Naive B cell (primary cell): Measurements from ENCODE around the gene IL21. TPM values are rescaled to one million over a fixed set of nuclear protein-coding genes. Genes with fewer than 3 reads are reported as not detected.
"Not testable (repeated sequence)": the region's sequence is repeated elsewhere in the genome, so short reads cannot be mapped to it uniquely, and the experiment has no call there.

Experiments
- ATAC-seq, 2 donors: fragments of 150-1000 bp; cut with Tn5 transposase; 2 replicates each; pipeline ENCODE4 v1.10.0; 2021; ENCODE audit warnings: low read depth in 2 of 2, mild to moderate bottlenecking in 2 of 2, moderate library complexity in 2 of 2
- DNase-seq: peaks from one replicate; pipeline ENCODE4 v3.0.0; 2022
- H3K27ac Mint-ChIP-seq, 6 donors: one replicate each; pipeline ENCODE4 v1.8.0; 2020 to 2022; ENCODE audit warnings: mild to moderate bottlenecking in 6 of 6, mixed read lengths in 6 of 6, moderate library complexity in 5 of 6, inconsistent platforms in 2 of 6
- H3K27me3 Mint-ChIP-seq, 3 donors: one replicate each; pipeline ENCODE4 v1.8.0; 2021 to 2022; ENCODE audit warnings: mixed read lengths in 3 of 3, mild to moderate bottlenecking in 1 of 3
- H3K36me3 Mint-ChIP-seq, 2 donors: one replicate each; pipeline ENCODE4 v1.8.0; 2020 to 2022; ENCODE audit warnings: mixed read lengths in 2 of 2, inconsistent platforms in 1 of 2, mild to moderate bottlenecking in 1 of 2
- H3K4me1 Mint-ChIP-seq, 3 donors: one replicate each; pipeline ENCODE4 v1.8.0; 2020 to 2022; ENCODE audit warnings: mixed read lengths in 3 of 3, inconsistent platforms in 1 of 3, mild to moderate bottlenecking in 1 of 3, moderate library complexity in 1 of 3
- H3K4me3 Mint-ChIP-seq, 8 donors: one replicate each; pipeline ENCODE4 v1.8.0; 2020 to 2022; ENCODE audit warnings: mild to moderate bottlenecking in 8 of 8, mixed read lengths in 8 of 8, moderate library complexity in 8 of 8, inconsistent platforms in 2 of 8
- H3K9me3 Mint-ChIP-seq, 7 donors: one replicate each; pipeline ENCODE4 v1.8.0; 2020 to 2022; ENCODE audit warnings: mixed read lengths in 7 of 7, mild to moderate bottlenecking in 5 of 7, inconsistent platforms in 2 of 7, moderate library complexity in 1 of 7
- polyA plus RNA-seq, 6 donors: library from polyadenylated mRNA; unstranded; fragments of 300-500 nt; fragmentation: Illumina TruSeq; gene quantifications; one replicate each; pipeline ENCODE4 v1.2.3, GENCODE V29; 2021; ENCODE audit warnings: low read depth in 6 of 6

IL21 gene
- polyA plus RNA-seq, 6 donors from 2014 or later = not detected

- H3K27me3 Mint-ChIP-seq = peaks cover 0 to 23% (median 12%) of the 10 kb centered on the region in 3 donors
- H3K4me1 Mint-ChIP-seq = no peaks in the 10 kb centered on the region
- no peak overlapping the region for H3K4me3 Mint-ChIP-seq
- H3K36me3 Mint-ChIP-seq = peaks cover 0 to 8% of the 10 kb centered on the region in 2 donors
- DNase-seq (no peak), ATAC-seq (no peak)
- peaks cover 0 to 17% (median 12%) of the 10 kb centered on the region in 7 donors for H3K9me3 Mint-ChIP-seq
- no peak overlapping the region for H3K27ac Mint-ChIP-seq
Measured at GRCh38 chr4:122657553-122657952, 36.7 kb upstream of the IL21 start.

DNA sequence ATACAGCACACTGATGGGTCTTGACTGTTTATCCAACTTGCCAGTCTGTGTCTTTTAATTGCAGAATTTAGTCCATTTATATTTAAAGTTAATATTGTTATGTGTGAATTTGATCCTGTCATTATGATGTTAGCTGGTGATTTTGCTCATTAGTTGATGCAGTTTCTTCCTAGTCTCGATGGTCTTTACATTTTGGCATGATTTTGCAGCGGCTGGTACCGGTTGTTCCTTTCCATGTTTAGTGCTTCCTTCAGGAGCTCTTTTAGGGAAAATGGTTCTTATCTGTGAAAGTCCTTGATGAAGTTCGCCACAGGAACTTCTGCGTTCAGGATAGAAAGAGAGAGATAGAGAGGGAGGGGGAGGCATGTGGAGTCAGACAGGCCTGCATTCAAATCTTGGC, 35.7 kb upstream of the IL21 start:
- not testable (repeated sequence) for H3K4me3 Mint-ChIP-seq, H3K36me3 Mint-ChIP-seq, H3K4me1 Mint-ChIP-seq, H3K27ac Mint-ChIP-seq, ATAC-seq, DNase-seq
- Mint-ChIP-seq H3K9me3 (peaks cover 0 to 21% (median 12%) of the 10 kb centered on the region in 7 donors), H3K27me3 (peaks cover 0 to 23% (median 12%) of the 10 kb centered on the region in 3 donors)

- DNase-seq (no peak), ATAC-seq (no peak)
- Mint-ChIP-seq H3K27ac (no peak overlapping the region), H3K36me3 (peaks cover 0 to under 1% of the 10 kb centered on the region in 2 donors), H3K9me3 (peaks cover 0 to 12% (median 7%) of the 10 kb centered on the region in 7 donors), H3K27me3 (peaks cover under 1 to 5% (median 2%) of the 10 kb centered on the region in 3 donors), H3K4me1 (no peaks in the 10 kb centered on the region), H3K4me3 (no peak overlapping the region)
Measured at GRCh38 chr4:122652379-122652778, 31.5 kb upstream of the IL21 start.

GRCh38 chr4:122650148-122650547, 29.3 kb upstream of the IL21 start:
- DNase-seq (no peak), ATAC-seq (no peak)
- Mint-ChIP-seq H3K9me3 (peaks cover 0 to 4% (median 0%) of the 10 kb centered on the region in 7 donors), H3K36me3 (no peaks in the 10 kb centered on the region), H3K4me3 (no peak overlapping the region), H3K27me3 (peaks cover 0 to 11% (median 5%) of the 10 kb centered on the region in 3 donors), H3K4me1 (no peaks in the 10 kb centered on the region), H3K27ac (no peak overlapping the region)

GRCh38 chr4:122647656-122648055, 26.8 kb upstream of the IL21 start:
- no peaks in the 10 kb centered on the region for H3K4me1 Mint-ChIP-seq
- peaks cover 0 to 4% (median 0%) of the 10 kb centered on the region in 7 donors for H3K9me3 Mint-ChIP-seq
- H3K4me3 Mint-ChIP-seq = no peak overlapping the region
- no peak overlapping the region for H3K27ac Mint-ChIP-seq
- H3K36me3 Mint-ChIP-seq = no peaks in the 10 kb centered on the region
- no peak for DNase-seq
- H3K27me3 Mint-ChIP-seq = peaks cover 0 to 12% (median 5%) of the 10 kb centered on the region in 3 donors
- ATAC-seq = no peak

GRCh38 chr4:122643257-122643656, 22.4 kb upstream of the IL21 start:
- ATAC-seq = no peak
- H3K4me1 Mint-ChIP-seq = no peaks in the 10 kb centered on the region
- H3K27me3 Mint-ChIP-seq = peaks cover 0 to 12% (median 0%) of the 10 kb centered on the region in 3 donors
- DNase-seq = no peak
- no peaks in the 10 kb centered on the region for H3K9me3 Mint-ChIP-seq
- H3K27ac Mint-ChIP-seq = no peak overlapping the region
- no peak overlapping the region for H3K4me3 Mint-ChIP-seq
- no peaks in the 10 kb centered on the region for H3K36me3 Mint-ChIP-seq

DNA sequence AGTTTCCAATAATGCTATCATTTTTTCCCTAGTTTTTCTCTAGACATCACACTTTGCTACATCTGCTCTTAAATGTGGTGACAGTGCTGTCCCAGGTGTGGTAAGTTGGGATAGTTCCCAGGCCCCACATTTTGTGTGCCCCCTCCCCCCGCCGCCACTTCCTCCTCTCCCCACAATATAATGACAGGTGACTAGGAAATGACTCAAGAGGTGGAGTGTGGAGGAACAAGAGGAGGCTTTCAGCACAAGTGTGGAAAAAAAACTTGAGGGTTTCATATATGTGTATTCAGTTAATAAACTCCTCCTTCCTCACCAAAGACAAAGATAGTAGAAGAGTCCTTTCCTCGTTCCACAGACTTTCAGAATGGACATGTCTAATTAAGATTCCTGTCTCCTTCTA, 18.3 kb upstream of the IL21 start:
- DNase-seq = no peak

DNA sequence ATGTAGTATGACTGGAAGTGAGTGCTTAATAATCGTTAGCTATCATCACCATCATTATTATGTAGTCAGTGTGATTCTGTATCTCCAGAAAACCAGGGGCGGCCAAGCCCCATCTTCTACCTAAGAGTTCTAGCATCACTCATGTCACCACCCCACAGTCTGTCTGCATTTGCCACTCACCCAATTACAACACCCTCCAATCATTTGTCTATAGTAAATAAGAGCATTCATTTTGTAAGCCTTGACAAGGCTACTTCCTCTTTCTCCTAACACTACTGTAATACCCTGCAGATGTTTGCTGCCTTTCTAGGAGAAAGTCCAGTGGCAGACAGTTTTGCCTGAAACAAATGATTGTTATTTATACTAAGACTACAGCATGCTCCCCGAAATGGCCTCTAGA, 15.8 kb upstream of the IL21 start:
- no peak for ATAC-seq
- Mint-ChIP-seq H3K9me3 (peaks cover 0 to 7% (median 4%) of the 10 kb centered on the region in 7 donors), H3K4me1 (no peaks in the 10 kb centered on the region), H3K27ac (no peak overlapping the region), H3K36me3 (no peaks in the 10 kb centered on the region), H3K27me3 (peaks cover 0 to 7% (median 5%) of the 10 kb centered on the region in 3 donors), H3K4me3 (no peak overlapping the region)
- no peak for DNase-seq

More for the DNA sequence above, 18.3 kb upstream of the IL21 start:
- Mint-ChIP-seq H3K27me3 (peaks cover 0 to 5% (median 4%) of the 10 kb centered on the region in 3 donors), H3K27ac (no peak overlapping the region), H3K9me3 (peaks cover 0 to 5% (median 2%) of the 10 kb centered on the region in 7 donors), H3K36me3 (no peaks in the 10 kb centered on the region), H3K4me1 (no peaks in the 10 kb centered on the region), H3K4me3 (no peak overlapping the region)
- no peak for ATAC-seq

- Mint-ChIP-seq H3K9me3 (peaks cover 0 to 7% (median 4%) of the 10 kb centered on the region in 7 donors), H3K36me3 (no peaks in the 10 kb centered on the region), H3K27me3 (peaks cover 0 to 13% (median 5%) of the 10 kb centered on the region in 3 donors), H3K27ac (no peak overlapping the region), H3K4me1 (no peaks in the 10 kb centered on the region), H3K4me3 (no peak overlapping the region)
- DNase-seq (no peak), ATAC-seq (no peak)
Measured at GRCh38 chr4:122635205-122635604, 14.3 kb upstream of the IL21 start.

DNA sequence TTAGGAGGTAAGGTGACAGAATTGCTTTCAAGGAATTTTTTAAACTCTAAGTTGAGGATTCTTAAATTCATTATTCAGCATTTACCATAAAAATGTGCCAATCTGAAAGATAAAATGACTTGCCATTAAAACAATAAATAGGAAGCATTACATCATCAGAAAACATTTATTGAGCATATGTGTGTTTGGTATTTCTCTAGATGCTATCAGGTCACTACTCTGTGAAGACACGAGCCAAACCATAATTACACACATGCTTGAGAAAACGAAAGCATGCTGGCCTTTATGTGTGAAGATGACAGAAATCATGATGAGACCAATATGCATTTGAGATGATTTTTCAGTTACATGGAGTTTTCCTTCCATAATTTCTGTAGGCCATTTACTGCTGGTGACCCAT, 12.3 kb upstream of the IL21 start:
- no peak for ATAC-seq
- H3K36me3 Mint-ChIP-seq = no peaks in the 10 kb centered on the region
- DNase-seq = no peak
- H3K27me3 Mint-ChIP-seq = peaks cover 5 to 13% (median 7%) of the 10 kb centered on the region in 3 donors
- H3K9me3 Mint-ChIP-seq = peaks cover 0 to 7% (median 4%) of the 10 kb centered on the region in 7 donors
- no peak overlapping the region for H3K27ac Mint-ChIP-seq
- H3K4me3 Mint-ChIP-seq = no peak overlapping the region
- no peaks in the 10 kb centered on the region for H3K4me1 Mint-ChIP-seq

DNA sequence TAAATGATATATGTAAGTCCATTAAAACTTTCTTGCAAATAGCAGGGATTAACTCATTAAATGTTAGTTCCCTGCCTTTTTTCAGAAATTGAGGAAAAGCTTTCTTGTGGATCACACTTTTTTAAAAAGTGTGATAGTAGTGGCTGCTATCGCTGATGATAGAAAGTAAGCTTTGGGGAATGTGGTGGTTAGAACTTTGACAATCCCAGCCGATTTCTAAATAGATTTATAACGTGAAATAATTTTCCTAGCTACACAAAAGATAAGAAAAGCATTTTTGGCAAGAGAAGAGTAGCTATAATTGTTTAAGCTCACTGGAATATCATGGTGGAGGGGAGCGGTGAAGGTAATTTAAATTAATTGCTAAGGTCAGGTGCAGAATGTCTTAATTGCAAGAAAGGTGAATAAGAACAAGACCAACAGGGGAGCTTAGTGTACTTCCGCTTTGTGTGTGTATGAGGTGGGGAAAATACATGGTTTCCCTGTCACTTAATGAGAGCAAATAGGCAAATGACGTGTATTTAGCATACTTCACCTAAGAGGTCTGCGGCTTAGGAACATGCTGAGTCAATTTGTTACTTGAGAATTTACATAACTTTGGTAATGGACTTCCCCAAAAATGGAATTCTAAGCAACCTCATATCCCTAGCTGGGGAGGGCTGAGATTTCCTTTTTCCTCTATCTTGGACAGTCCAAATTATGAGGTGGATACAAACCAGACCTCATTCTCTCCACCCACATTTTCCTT, 11.7 kb upstream of the IL21 start:
- ATAC-seq (no peak), DNase-seq (no peak)
- Mint-ChIP-seq H3K4me1 (no peaks in the 10 kb centered on the region), H3K9me3 (peaks cover 0 to 7% (median 4%) of the 10 kb centered on the region in 7 donors), H3K27me3 (peaks cover 5 to 13% (median 7%) of the 10 kb centered on the region in 3 donors), H3K27ac (no peak overlapping the region), H3K4me3 (no peak overlapping the region), H3K36me3 (no peaks in the 10 kb centered on the region)

GRCh38 chr4:122625156-122625555, 4.3 kb upstream of the IL21 start:
- Mint-ChIP-seq H3K4me3 (no peak overlapping the region), H3K9me3 (no peaks in the 10 kb centered on the region), H3K27ac (no peak overlapping the region), H3K27me3 (peaks cover 0 to 15% (median 8%) of the 10 kb centered on the region in 3 donors), H3K4me1 (no peaks in the 10 kb centered on the region), H3K36me3 (no peaks in the 10 kb centered on the region)
- no peak for DNase-seq
- ATAC-seq = no peak

DNA sequence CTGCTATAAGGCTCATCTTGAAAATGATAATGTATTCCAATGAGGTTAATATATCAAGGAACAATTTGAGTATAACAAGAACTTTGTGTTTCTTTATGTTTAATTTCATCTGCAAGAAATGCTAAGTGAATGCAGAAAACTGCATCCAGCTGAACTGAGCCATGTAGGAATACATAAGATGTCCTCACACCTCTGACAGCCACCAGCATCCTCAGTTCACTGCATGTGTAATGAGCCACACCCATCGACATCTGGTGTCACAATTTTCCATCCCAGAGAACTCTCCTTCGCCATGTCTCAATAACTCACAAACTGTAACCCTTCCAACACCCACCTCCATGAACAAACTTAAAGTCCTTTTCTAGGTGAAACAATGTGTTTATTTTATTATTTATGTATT, 3.3 kb upstream of the IL21 start:
- Mint-ChIP-seq H3K27ac (no peak overlapping the region), H3K4me3 (no peak overlapping the region), H3K4me1 (no peaks in the 10 kb centered on the region), H3K27me3 (peaks cover 0 to 15% (median 8%) of the 10 kb centered on the region in 3 donors), H3K9me3 (no peaks in the 10 kb centered on the region), H3K36me3 (no peaks in the 10 kb centered on the region)
- ATAC-seq = no peak
- no peak for DNase-seq

DNA sequence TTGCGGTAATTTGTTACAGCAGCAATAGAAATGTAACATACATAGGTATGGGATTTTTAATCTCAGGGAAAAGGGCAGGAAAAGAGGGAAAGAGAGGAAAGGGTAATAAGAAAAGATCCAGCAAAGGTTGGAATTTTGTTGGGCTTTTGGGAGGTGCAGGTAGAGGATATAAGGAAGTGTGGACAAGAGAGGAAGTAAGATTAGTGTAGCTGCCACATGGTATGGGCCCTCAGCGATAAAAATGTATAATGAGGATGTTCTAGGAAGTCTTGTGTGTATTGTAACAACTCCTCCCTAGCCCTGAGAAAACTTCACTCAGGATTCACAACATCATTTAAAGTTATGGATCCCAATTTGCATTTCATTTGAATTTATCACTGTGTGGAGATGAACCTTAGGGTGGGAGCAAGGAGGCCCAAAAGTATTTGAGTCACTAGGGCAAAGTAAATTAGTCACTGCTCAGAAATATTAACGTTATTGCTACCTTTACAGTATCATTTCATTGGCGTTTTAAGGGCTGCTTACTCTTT, 2.8 kb upstream of the IL21 start:
- ATAC-seq = no peak
- Mint-ChIP-seq H3K36me3 (no peaks in the 10 kb centered on the region), H3K4me3 (no peak overlapping the region), H3K4me1 (no peaks in the 10 kb centered on the region), H3K9me3 (no peaks in the 10 kb centered on the region), H3K27ac (no peak overlapping the region), H3K27me3 (peaks cover 0 to 11% (median 8%) of the 10 kb centered on the region in 3 donors)
- no peak for DNase-seq
